ENCODE results near the gene ZW10.

DNA sequence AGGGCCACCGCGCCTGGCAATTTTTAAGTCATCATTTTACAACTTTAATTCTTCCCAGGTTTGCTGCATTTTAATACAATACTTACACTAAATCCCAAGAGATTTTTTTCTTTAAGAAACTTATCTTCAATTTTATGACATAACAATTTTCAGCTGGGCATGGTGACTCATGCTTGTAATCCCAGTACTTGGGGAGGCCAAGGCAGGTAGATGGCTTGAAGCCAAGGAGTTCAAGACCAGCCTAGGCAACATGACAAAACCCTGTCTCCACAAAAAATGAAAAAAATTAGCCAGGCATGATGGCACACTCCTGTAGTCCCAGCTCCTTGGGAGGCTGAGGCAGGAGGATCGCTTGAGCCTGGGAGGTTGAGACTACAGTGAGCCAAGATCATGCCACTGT is 44.9 kb upstream of the ZW10 start:
- TF ChIP-seq, protein P1, sequence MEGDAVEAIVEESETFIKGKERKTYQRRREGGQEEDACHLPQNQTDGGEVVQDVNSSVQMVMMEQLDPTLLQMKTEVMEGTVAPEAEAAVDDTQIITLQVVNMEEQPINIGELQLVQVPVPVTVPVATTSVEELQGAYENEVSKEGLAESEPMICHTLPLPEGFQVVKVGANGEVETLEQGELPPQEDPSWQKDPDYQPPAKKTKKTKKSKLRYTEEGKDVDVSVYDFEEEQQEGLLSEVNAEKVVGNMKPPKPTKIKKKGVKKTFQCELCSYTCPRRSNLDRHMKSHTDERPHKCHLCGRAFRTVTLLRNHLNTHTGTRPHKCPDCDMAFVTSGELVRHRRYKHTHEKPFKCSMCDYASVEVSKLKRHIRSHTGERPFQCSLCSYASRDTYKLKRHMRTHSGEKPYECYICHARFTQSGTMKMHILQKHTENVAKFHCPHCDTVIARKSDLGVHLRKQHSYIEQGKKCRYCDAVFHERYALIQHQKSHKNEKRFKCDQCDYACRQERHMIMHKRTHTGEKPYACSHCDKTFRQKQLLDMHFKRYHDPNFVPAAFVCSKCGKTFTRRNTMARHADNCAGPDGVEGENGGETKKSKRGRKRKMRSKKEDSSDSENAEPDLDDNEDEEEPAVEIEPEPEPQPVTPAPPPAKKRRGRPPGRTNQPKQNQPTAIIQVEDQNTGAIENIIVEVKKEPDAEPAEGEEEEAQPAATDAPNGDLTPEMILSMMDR (IDR thresholded peaks at IDR 0.05; ENCODE audit: borderline replicate concordance, extremely low read depth, low read length, poor library complexity, severe bottlenecking): no peak
- TF ChIP-seq EZH2 (IDR thresholded peaks at IDR 0.05; ENCODE audit: borderline replicate concordance, low read depth, low read length, severe bottlenecking): no peak

Measured in DND-41 (cell line).